Osteocyte (in vitro differentiated cells): ENCODE data around the gene LMO4. TPM values are rescaled to one million over a fixed set of nuclear protein-coding genes. Genes with fewer than 3 reads are reported as not detected.

Experiments used
- DNase-seq: peaks from one replicate; pipeline ENCODE4 v3.0.0; 2021; ENCODE audit warnings: mixed read lengths; ENCODE audit not compliant: unreplicated experiment; ENCODE audit errors: extremely low spot score
- H3K27ac Mint-ChIP-seq: one replicate; pipeline ENCODE4 v1.8.0; 2021; ENCODE audit warnings: mild to moderate bottlenecking, mixed read lengths; ENCODE audit not compliant: unreplicated experiment
- H3K27me3 Mint-ChIP-seq: one replicate; pipeline ENCODE4 v1.8.0; 2021; ENCODE audit warnings: mixed read lengths; ENCODE audit not compliant: unreplicated experiment
- H3K36me3 Mint-ChIP-seq: one replicate; pipeline ENCODE4 v1.8.0; 2021; ENCODE audit warnings: mixed read lengths; ENCODE audit not compliant: unreplicated experiment
- H3K4me1 Mint-ChIP-seq: one replicate; pipeline ENCODE4 v1.8.0; 2021; ENCODE audit warnings: mixed read lengths; ENCODE audit not compliant: unreplicated experiment
- H3K4me3 Mint-ChIP-seq: one replicate; pipeline ENCODE4 v1.8.0; 2021; ENCODE audit warnings: mild to moderate bottlenecking, moderate library complexity, mixed read lengths; ENCODE audit not compliant: unreplicated experiment
- H3K9me3 Mint-ChIP-seq: one replicate; pipeline ENCODE4 v1.8.0; 2021; ENCODE audit warnings: mixed read lengths; ENCODE audit not compliant: unreplicated experiment
- total RNA-seq: library from RNA; stranded (reverse); gene quantifications from 2 replicates; pipeline ENCODE4 v1.2.1, GENCODE V29; 2021
- TF ChIP-seq, protein P1 (sequence below): fragments of 200-600 bp; sonication (generic); IDR thresholded peaks from 2 replicates; pipeline ENCODE4 v1.5.0; 2021; ENCODE audit warnings: antibody characterized with exemption, mild to moderate bottlenecking, moderate library complexity

LMO4 gene
- total RNA-seq, 1 donor from 2014 or later = 37.6 TPM

DNA sequence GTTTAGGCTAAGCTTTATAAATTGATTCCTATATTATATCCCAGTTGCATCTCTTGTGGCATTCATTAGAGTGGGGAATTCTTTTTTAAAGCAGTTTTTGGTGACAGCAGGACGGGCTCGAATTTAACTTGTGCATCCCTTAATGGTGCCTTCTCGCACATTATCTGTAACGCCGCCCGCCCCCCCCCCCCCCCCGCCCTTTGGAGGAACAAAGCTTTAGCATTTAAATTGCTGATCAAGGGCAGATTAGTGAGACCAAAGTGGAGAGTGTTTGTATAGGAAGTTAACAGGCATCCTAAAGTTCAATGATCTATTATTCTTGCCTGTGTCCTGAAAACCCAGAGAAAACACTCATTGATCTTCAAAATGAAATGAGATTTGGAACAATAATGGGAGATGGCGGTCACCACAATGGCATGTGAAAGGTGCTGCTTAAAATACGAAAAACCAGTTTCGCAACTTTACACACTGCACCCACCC lies 2.2 kb downstream of the LMO4 start:
- peak overlapping the region; percentile 97 for H3K27ac Mint-ChIP-seq
- H3K9me3 Mint-ChIP-seq = no peaks in the 10 kb centered on the region
- H3K27me3 Mint-ChIP-seq = no peaks in the 10 kb centered on the region
- TF ChIP-seq, protein P1, sequence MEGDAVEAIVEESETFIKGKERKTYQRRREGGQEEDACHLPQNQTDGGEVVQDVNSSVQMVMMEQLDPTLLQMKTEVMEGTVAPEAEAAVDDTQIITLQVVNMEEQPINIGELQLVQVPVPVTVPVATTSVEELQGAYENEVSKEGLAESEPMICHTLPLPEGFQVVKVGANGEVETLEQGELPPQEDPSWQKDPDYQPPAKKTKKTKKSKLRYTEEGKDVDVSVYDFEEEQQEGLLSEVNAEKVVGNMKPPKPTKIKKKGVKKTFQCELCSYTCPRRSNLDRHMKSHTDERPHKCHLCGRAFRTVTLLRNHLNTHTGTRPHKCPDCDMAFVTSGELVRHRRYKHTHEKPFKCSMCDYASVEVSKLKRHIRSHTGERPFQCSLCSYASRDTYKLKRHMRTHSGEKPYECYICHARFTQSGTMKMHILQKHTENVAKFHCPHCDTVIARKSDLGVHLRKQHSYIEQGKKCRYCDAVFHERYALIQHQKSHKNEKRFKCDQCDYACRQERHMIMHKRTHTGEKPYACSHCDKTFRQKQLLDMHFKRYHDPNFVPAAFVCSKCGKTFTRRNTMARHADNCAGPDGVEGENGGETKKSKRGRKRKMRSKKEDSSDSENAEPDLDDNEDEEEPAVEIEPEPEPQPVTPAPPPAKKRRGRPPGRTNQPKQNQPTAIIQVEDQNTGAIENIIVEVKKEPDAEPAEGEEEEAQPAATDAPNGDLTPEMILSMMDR = no peak
- H3K4me3 Mint-ChIP-seq = peak overlapping the region; percentile 93
- H3K4me1 Mint-ChIP-seq = peaks cover 44% of the 10 kb centered on the region
- peaks cover 7% of the 10 kb centered on the region for H3K36me3 Mint-ChIP-seq
- DNase-seq = no peak

DNA sequence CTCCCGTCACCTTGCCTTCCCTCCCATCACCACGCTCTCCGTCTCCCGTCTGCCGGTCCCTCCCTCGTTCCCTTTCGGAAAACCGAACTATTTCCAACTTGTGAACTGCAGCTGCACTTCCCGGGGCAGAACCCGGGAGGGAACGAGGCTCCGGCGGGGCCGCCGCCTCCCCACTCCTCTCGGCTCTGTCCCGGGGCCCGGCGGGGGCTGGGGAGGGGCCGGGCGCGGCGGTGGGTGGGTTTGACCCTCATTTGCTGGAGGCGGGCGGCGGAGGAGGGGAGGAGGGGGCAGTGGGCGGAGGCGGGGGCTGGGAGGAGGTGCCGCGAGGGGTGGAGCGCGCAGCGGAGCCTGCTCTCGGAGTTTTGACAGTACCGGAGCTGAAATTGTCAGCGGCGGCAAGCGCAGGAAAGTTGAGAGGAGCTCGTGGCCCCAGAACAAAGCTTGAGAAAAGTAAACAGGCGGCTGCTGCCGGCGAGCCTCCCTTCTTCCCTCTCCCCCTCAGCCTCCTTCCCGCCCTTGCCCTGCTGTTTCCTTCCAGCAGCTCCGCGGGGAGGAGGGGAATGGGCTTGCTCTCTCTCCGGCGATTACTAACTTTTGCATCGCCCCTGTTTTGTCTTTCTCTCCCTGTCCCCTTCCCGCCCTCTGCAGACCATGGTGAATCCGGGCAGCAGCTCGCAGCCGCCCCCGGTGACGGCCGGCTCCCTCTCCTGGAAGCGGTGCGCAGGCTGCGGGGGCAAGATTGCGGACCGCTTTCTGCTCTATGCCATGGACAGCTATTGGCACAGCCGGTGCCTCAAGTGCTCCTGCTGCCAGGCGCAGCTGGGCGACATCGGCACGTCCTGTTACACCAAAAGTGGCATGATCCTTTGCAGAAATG lies 2.9 kb downstream of the LMO4 start:
- no peaks in the 10 kb centered on the region for H3K9me3 Mint-ChIP-seq
- peaks cover 50% of the 10 kb centered on the region for H3K4me1 Mint-ChIP-seq
- DNase-seq = peak; percentile 87
- TF ChIP-seq, protein P1 = peak; percentile 31
- peaks cover 7% of the 10 kb centered on the region for H3K36me3 Mint-ChIP-seq
- no peaks in the 10 kb centered on the region for H3K27me3 Mint-ChIP-seq
- peak overlapping the region; percentile 82 for H3K27ac Mint-ChIP-seq
- H3K4me3 Mint-ChIP-seq = peak overlapping the region; percentile 93

DNA sequence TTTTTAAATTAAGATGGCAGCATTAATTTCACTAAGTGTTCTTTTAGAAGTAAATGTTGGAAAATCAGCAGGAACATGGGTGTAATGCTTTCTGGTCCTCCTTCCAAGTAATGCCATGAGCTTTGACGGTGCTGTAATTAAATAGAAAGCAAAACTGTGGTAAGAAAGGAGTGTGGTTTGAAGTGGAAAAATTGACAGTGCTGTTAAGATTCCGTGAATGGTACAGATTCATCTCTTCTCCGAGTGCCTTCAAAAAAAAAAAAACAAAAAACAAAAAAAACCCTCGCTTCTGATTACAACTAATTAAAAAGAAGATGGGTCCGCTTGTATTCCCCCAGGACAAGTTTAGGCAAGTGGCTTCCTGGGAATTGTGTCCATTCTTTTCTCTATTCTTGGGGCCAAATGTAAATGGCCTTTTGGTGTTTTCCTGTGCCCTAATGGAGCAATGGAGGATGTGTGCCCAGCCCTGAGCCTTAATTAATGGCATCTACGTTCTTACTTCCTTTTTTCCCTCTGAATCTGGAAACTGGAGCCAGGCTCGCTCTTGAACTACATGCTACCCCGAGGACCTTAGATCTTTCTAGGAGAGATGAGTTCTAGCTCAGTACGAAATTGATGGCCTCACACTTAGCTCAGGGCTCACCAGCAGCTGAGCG lies 5.1 kb downstream of the LMO4 start:
- DNase-seq = no peak
- TF ChIP-seq, protein P1 = no peak
- H3K27me3 Mint-ChIP-seq = no peaks in the 10 kb centered on the region
- H3K9me3 Mint-ChIP-seq = no peaks in the 10 kb centered on the region
- peak overlapping the region; percentile 81 for H3K4me3 Mint-ChIP-seq
- peaks cover 10% of the 10 kb centered on the region for H3K36me3 Mint-ChIP-seq
- peaks cover 52% of the 10 kb centered on the region for H3K4me1 Mint-ChIP-seq
- peak overlapping the region; percentile 74 for H3K27ac Mint-ChIP-seq

DNA sequence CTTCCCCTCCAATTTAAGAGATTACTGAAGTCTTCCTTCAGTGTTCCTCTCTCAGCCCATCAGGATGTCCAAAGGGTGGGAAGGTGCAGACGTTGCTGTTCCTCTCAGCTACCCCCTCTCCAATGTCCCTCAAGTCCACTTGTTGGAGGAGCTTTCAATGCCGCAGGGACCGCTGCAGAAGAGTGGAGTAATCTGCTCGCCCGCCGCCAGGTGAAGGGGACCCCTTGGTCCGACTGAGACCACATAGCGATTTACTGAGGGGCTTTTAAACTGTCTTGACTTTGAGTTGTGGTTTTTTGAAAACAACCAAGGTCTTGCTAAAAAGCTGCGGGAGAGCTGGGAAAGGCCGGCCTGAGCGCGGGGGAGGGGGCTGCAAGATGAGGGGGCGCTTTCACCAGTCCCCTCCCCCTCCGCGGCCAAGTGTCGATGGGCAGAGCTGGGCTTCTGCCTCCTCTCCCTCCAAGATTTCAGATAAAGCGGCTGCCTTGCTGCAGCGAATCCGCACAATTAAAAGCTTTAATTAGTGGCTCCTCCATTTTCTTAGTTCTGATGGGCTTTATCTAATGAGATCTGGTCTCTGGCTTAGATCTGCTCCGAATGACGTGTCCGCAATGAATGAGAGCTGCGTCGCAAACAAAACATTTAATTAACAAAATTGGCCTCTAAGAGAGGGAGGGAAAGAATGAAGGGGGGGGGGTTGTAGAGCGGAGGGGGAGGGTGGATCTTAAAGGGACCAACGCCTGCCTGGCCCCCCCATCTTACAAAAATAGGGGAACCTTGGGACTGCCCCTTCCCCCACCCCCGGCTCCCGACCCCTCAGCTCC lies 5.9 kb downstream of the LMO4 start:
- Mint-ChIP-seq H3K36me3 (peaks cover 14% of the 10 kb centered on the region), H3K27ac (peak overlapping the region; percentile 74), H3K27me3 (no peaks in the 10 kb centered on the region), H3K9me3 (no peaks in the 10 kb centered on the region), H3K4me3 (peak overlapping the region; percentile 81), H3K4me1 (peaks cover 53% of the 10 kb centered on the region)
- no peak for DNase-seq
- TF ChIP-seq, protein P1 = peak; percentile 18
